Measurements from ENCODE around the gene TMEM191C.
"Not testable (repeated sequence)": the region's sequence is repeated elsewhere in the genome, so short reads cannot be mapped to it uniquely, and the experiment has no call there.

Gene TMEM191C

GRCh38 chr22:21446827-21447690 lies 20.1 kb upstream of the TMEM191C start:
- H3K27me3 ChIP-seq (ENCODE audit: control insufficient read depth, insufficient read depth, low read length, poor library complexity, severe bottlenecking): no peaks in the 10 kb centered on the region
- H3K36me3 ChIP-seq (ENCODE audit: control insufficient read depth, insufficient read depth, low read length): peaks cover 12% of the 10 kb centered on the region
- WGBS, 2 experiments: 94 to 96% methylated on average over 33 of the region's 33 CpGs
- H3K9me3 ChIP-seq (ENCODE audit: control insufficient read depth, low read length): no peaks in the 10 kb centered on the region
- peaks cover 10% of the 10 kb centered on the region for H3K4me1 ChIP-seq (ENCODE audit: control insufficient read depth, insufficient read depth, low read length)
- H3K4me3 ChIP-seq (ENCODE audit: insufficient read depth, low read depth, low read length): no peak overlapping the region
- H3K27ac ChIP-seq (ENCODE audit: insufficient read depth, low read depth, low read length, poor library complexity, severe bottlenecking): no peak overlapping the region

GRCh38 chr22:21447694-21448402 lies 19.3 kb upstream of the TMEM191C start:
- Histone ChIP-seq H3K4me1 (ENCODE audit: control insufficient read depth, insufficient read depth, low read length) (peaks cover 10% of the 10 kb centered on the region), H3K9me3 (ENCODE audit: control insufficient read depth, low read length) (no peaks in the 10 kb centered on the region), H3K27ac (ENCODE audit: insufficient read depth, low read depth, low read length, poor library complexity, severe bottlenecking) (no peak overlapping the region), H3K36me3 (ENCODE audit: control insufficient read depth, insufficient read depth, low read length) (peaks cover 12% of the 10 kb centered on the region), H3K27me3 (ENCODE audit: control insufficient read depth, insufficient read depth, low read length, poor library complexity, severe bottlenecking) (no peaks in the 10 kb centered on the region), H3K4me3 (ENCODE audit: insufficient read depth, low read depth, low read length) (no peak overlapping the region)
- WGBS, 2 experiments: 94% methylated on average over 22 of the region's 22 CpGs

GRCh38 chr22:21448627-21449416 lies 18.4 kb upstream of the TMEM191C start:
- H3K27ac ChIP-seq (ENCODE audit: insufficient read depth, low read depth, low read length, poor library complexity, severe bottlenecking): no peak overlapping the region
- WGBS, 2 experiments: 95% methylated on average over 23 of the region's 23 CpGs
- no peaks in the 10 kb centered on the region for H3K27me3 ChIP-seq (ENCODE audit: control insufficient read depth, insufficient read depth, low read length, poor library complexity, severe bottlenecking)
- H3K36me3 ChIP-seq (ENCODE audit: control insufficient read depth, insufficient read depth, low read length): peaks cover 12% of the 10 kb centered on the region
- no peak overlapping the region for H3K4me3 ChIP-seq (ENCODE audit: insufficient read depth, low read depth, low read length)
- peaks cover under 1% of the 10 kb centered on the region for H3K4me1 ChIP-seq (ENCODE audit: control insufficient read depth, insufficient read depth, low read length)
- no peaks in the 10 kb centered on the region for H3K9me3 ChIP-seq (ENCODE audit: control insufficient read depth, low read length)

- WGBS, 2 experiments: 90 to 92% methylated on average over 23 of the region's 23 CpGs
- Histone ChIP-seq H3K9me3 (ENCODE audit: control insufficient read depth, low read length) (no peaks in the 10 kb centered on the region), H3K4me3 (ENCODE audit: insufficient read depth, low read depth, low read length) (no peak overlapping the region), H3K27me3 (ENCODE audit: control insufficient read depth, insufficient read depth, low read length, poor library complexity, severe bottlenecking) (no peaks in the 10 kb centered on the region), H3K4me1 (ENCODE audit: control insufficient read depth, insufficient read depth, low read length) (no peaks in the 10 kb centered on the region), H3K27ac (ENCODE audit: insufficient read depth, low read depth, low read length, poor library complexity, severe bottlenecking) (no peak overlapping the region), H3K36me3 (ENCODE audit: control insufficient read depth, insufficient read depth, low read length) (peaks cover 12% of the 10 kb centered on the region)
These were observed 17.5 kb upstream of the TMEM191C start for GRCh38 chr22:21449531-21450319.

GRCh38 chr22:21450320-21450831 lies 16.8 kb upstream of the TMEM191C start:
- Histone ChIP-seq H3K9me3 (ENCODE audit: control insufficient read depth, low read length) (no peaks in the 10 kb centered on the region), H3K4me3 (ENCODE audit: insufficient read depth, low read depth, low read length) (no peak overlapping the region), H3K27me3 (ENCODE audit: control insufficient read depth, insufficient read depth, low read length, poor library complexity, severe bottlenecking) (no peaks in the 10 kb centered on the region), H3K27ac (ENCODE audit: insufficient read depth, low read depth, low read length, poor library complexity, severe bottlenecking) (no peak overlapping the region), H3K36me3 (ENCODE audit: control insufficient read depth, insufficient read depth, low read length) (peaks cover 12% of the 10 kb centered on the region), H3K4me1 (ENCODE audit: control insufficient read depth, insufficient read depth, low read length) (no peaks in the 10 kb centered on the region)
- WGBS, 2 experiments: 85 to 86% methylated on average over 19 of the region's 19 CpGs

GRCh38 chr22:21450858-21451353 lies 16.3 kb upstream of the TMEM191C start:
- H3K36me3 ChIP-seq (ENCODE audit: control insufficient read depth, insufficient read depth, low read length): peaks cover 11% of the 10 kb centered on the region
- WGBS, 2 experiments: 94% methylated on average over 8 to 9 of the region's 9 CpGs

GRCh38 chr22:21451545-21452520 lies 15.4 kb upstream of the TMEM191C start:
- no peak overlapping the region for H3K27ac ChIP-seq (ENCODE audit: insufficient read depth, low read depth, low read length, poor library complexity, severe bottlenecking)
- peaks cover 2% of the 10 kb centered on the region for H3K36me3 ChIP-seq (ENCODE audit: control insufficient read depth, insufficient read depth, low read length)
- no peaks in the 10 kb centered on the region for H3K9me3 ChIP-seq (ENCODE audit: control insufficient read depth, low read length)
- WGBS, 2 experiments: 87 to 90% methylated on average over 7 of the region's 7 CpGs
- H3K27me3 ChIP-seq (ENCODE audit: control insufficient read depth, insufficient read depth, low read length, poor library complexity, severe bottlenecking): no peaks in the 10 kb centered on the region
- H3K4me1 ChIP-seq (ENCODE audit: control insufficient read depth, insufficient read depth, low read length): no peaks in the 10 kb centered on the region
- no peak overlapping the region for H3K4me3 ChIP-seq (ENCODE audit: insufficient read depth, low read depth, low read length)

More at GRCh38 chr22:21450858-21451353, 16.3 kb upstream of the TMEM191C start:
- Histone ChIP-seq H3K4me3 (ENCODE audit: insufficient read depth, low read depth, low read length) (no peak overlapping the region), H3K27ac (ENCODE audit: insufficient read depth, low read depth, low read length, poor library complexity, severe bottlenecking) (no peak overlapping the region), H3K27me3 (ENCODE audit: control insufficient read depth, insufficient read depth, low read length, poor library complexity, severe bottlenecking) (no peaks in the 10 kb centered on the region), H3K4me1 (ENCODE audit: control insufficient read depth, insufficient read depth, low read length) (no peaks in the 10 kb centered on the region), H3K9me3 (ENCODE audit: control insufficient read depth, low read length) (no peaks in the 10 kb centered on the region)

GRCh38 chr22:21452666-21453065 lies 14.5 kb upstream of the TMEM191C start:
- WGBS, 2 experiments: 93 to 94% methylated on average over 4 of the region's 4 CpGs
- not testable (repeated sequence) for H3K9me3 ChIP-seq (ENCODE audit: control insufficient read depth, low read length); H3K27me3 ChIP-seq (ENCODE audit: control insufficient read depth, insufficient read depth, low read length, poor library complexity, severe bottlenecking); H3K4me1 ChIP-seq (ENCODE audit: control insufficient read depth, insufficient read depth, low read length); H3K27ac ChIP-seq (ENCODE audit: insufficient read depth, low read depth, low read length, poor library complexity, severe bottlenecking); H3K4me3 ChIP-seq (ENCODE audit: insufficient read depth, low read depth, low read length); H3K36me3 ChIP-seq (ENCODE audit: control insufficient read depth, insufficient read depth, low read length)
